IPS-11a (cell line): Measurements from ENCODE around the gene C16orf87.

ENCODE experiments used
- H3K4me3 ChIP-seq: one replicate; pipeline ENCODE4 v1.5.1; 2013; ENCODE audit warnings: low read depth, low read length, control low read depth

C16orf87 gene

GRCh38 chr16:46762583-46762982 is 68.4 kb downstream of the C16orf87 start:
- H3K4me3 ChIP-seq, result no peak overlapping the region

GRCh38 chr16:46759309-46759708 is 71.7 kb downstream of the C16orf87 start:
- no peak overlapping the region for H3K4me3 ChIP-seq

- no peak overlapping the region for H3K4me3 ChIP-seq
Measured at GRCh38 chr16:46757339-46758050, 73.5 kb downstream of the C16orf87 start.

- no peak overlapping the region for H3K4me3 ChIP-seq
Measured at GRCh38 chr16:46756772-46757171, 74.2 kb downstream of the C16orf87 start.

GRCh38 chr16:46753015-46753414 is 78.0 kb downstream of the C16orf87 start:
- H3K4me3 ChIP-seq, result no peak overlapping the region

- H3K4me3 ChIP-seq, result no peak overlapping the region
Measured at GRCh38 chr16:46751381-46751780, 79.6 kb downstream of the C16orf87 start.

GRCh38 chr16:46748775-46749705 is 81.9 kb downstream of the C16orf87 start:
- no peak overlapping the region for H3K4me3 ChIP-seq

GRCh38 chr16:46747777-46748651 is 83.0 kb downstream of the C16orf87 start, which contains the start of gene MYLK3:
Gene MYLK3 (minus strand): TSS chr16:46748344. CDS start chr16:46748193, 151 bp downstream.
- no peak within 1 kb of the TSS for H3K4me3 ChIP-seq

GRCh38 chr16:46746821-46747776 is 83.9 kb downstream of the C16orf87 start:
- H3K4me3 ChIP-seq, result no peak overlapping the region
